Fibroblast of the aortic adventitia (primary cell): ENCODE measurements around the gene RANBP17. TPM values are rescaled to one million over a fixed set of nuclear protein-coding genes. Genes with fewer than 3 reads are reported as not detected.

ENCODE experiments used
- DNase-seq: peaks from one replicate; pipeline ENCODE4 v3.0.0-alpha.2; 2010; ENCODE audit warnings: low read depth
- H3K4me3 ChIP-seq: 2 replicates; pipeline ENCODE4 v1.5.1; 2011; ENCODE audit warnings: low read depth, mild to moderate bottlenecking, control low read depth, low read length, moderate library complexity
- CTCF ChIP-seq: IDR thresholded peaks from 2 replicates; pipeline ENCODE4 v1.5.1; 2011; ENCODE audit warnings: mild to moderate bottlenecking, low read length, control low read depth, inconsistent platforms; ENCODE audit not compliant: insufficient read depth
- total RNA-seq: library from RNA; depleted of rRNA; stranded (reverse); fragments of >200 nt; gene quantifications from 2 replicates; pipeline ENCODE4 v1.2.3, GENCODE V29; 2012; ENCODE audit warnings: low replicate concordance

RANBP17 gene
- total RNA-seq, 1 donor: 10.6 TPM

- no peak for DNase-seq
- H3K4me3 ChIP-seq: no peak overlapping the region
- no peak for TF ChIP-seq CTCF
Observed at GRCh38 chr5:171192111-171192510, 330.3 kb downstream of the RANBP17 start.

- no peak overlapping the region for H3K4me3 ChIP-seq
- DNase-seq: no peak
- no peak for TF ChIP-seq CTCF
Observed at GRCh38 chr5:171201310-171201709, 339.5 kb downstream of the RANBP17 start.

- no peak for DNase-seq
- no peak overlapping the region for H3K4me3 ChIP-seq
- no peak for TF ChIP-seq CTCF
Observed at GRCh38 chr5:171205375-171205774, 343.6 kb downstream of the RANBP17 start.

GRCh38 chr5:171207256-171207847 lies 345.5 kb downstream of the RANBP17 start:
- H3K4me3 ChIP-seq: no peak overlapping the region
- TF ChIP-seq CTCF: peak; percentile 55
- peak; percentile 54 for DNase-seq

GRCh38 chr5:171221916-171222315 lies 360.1 kb downstream of the RANBP17 start:
- no peak overlapping the region for H3K4me3 ChIP-seq
- peak; percentile 18 for DNase-seq
- no peak for TF ChIP-seq CTCF

GRCh38 chr5:171223927-171224326 lies 362.1 kb downstream of the RANBP17 start:
- no peak for DNase-seq
- H3K4me3 ChIP-seq: no peak overlapping the region
- TF ChIP-seq CTCF: no peak

- no peak for TF ChIP-seq CTCF
- no peak for DNase-seq
- H3K4me3 ChIP-seq: no peak overlapping the region
Observed at GRCh38 chr5:171226096-171226754, 364.4 kb downstream of the RANBP17 start.
